ENCODE data around the gene ADCY4.

ADCY4 gene

DNA sequence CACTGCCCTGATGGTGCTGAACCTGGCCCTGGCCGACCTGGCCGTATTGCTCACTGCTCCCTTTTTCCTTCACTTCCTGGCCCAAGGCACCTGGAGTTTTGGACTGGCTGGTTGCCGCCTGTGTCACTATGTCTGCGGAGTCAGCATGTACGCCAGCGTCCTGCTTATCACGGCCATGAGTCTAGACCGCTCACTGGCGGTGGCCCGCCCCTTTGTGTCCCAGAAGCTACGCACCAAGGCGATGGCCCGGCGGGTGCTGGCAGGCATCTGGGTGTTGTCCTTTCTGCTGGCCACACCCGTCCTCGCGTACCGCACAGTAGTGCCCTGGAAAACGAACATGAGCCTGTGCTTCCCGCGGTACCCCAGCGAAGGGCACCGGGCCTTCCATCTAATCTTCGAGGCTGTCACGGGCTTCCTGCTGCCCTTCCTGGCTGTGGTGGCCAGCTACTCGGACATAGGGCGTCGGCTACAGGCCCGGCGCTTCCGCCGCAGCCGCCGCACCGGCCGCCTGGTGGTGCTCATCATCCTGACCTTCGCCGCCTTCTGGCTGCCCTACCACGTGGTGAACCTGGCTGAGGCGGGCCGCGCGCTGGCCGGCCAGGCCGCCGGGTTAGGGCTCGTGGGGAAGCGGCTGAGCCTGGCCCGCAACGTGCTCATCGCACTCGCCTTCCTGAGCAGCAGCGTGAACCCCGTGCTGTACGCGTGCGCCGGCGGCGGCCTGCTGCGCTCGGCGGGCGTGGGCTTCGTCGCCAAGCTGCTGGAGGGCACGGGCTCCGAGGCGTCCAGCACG lies 18.9 kb downstream of the ADCY4 start:
- DNase-seq (ENCODE audit: low read depth in 2 of 2), result no peak

- no peak for DNase-seq (ENCODE audit: low read depth in 2 of 2)
Measured at GRCh38 chr14:24315243-24315806, 19.5 kb downstream of the ADCY4 start.

DNA sequence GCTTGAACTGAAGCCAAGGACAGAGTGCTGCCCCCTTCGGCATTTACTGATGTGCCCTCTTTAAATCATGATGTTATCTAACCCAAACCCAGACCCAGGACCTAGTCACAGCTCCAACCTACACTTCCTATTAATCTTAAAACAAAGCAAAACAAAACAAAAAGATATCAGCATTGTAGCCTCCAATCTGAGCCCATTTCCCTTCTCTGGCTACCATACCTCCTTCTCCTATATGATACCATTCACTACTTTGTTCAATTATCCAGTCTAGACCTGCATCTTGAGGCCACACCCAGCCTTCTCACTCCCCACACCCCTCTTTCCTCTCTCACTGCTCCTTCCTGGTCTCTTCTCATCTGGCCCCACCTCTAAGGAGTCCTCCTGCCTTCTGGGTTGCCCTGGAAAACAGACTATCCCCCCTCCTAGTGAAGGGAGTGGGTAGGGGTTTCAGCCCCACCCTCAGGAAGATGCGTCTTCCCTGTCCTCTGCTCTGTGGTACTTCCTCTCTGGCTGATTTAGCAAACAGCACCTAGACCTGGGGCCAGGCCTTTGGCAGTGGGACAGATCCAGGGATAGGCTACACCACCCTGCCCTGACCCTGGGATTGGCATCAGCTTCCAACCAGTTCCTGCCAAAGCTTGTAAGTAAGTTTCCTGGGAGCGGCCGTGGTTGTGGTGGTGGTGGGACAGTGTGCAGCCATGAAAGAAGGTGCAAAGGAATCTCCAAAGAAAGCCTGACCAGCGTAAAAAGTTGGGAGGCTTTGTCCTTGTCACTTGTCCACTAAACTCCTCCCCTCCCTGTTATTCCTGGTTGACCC lies 20.3 kb downstream of the ADCY4 start:
- DNase-seq (ENCODE audit: low read depth in 2 of 2), result no peak

- DNase-seq (ENCODE audit: low read depth in 2 of 2), result no peak
Measured at GRCh38 chr14:24313913-24314312, 21.0 kb downstream of the ADCY4 start.

DNA sequence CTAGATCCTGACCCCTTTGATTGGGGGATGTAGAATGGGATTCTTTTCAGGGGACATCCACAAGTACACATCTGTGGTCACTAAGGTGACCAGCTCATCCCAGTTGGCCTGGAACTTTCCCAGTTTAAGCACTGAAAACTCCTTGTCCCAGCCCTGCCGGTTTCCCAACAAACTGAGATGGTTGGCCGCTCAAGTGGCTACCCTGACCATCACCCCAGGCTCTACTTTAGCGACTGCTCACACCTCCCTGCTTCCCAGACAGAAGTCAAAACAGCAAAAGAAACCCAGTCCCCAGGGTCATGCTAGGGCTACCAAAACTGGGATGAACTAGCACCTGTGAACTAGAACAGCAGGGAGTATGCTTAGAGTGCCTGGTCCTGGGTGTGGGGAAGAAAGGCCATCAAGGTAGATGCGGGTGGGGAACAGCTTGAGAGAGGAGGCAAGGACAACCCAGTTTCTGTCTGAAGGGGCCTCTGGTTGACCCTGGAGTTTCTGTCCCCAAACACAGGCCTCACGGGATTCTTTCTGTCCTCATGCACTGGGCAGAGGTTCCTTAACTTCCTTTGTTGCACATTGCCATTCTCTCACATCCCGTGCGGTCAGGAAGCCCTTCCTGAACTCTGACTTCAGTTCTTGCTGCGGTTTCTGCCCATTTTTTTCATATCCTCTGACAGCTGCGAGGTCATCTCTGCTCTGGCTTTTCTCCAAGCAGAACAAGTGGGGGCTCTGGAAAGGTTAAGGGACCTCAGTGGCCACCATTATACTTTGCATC lies 21.9 kb downstream of the ADCY4 start:
- DNase-seq (ENCODE audit: low read depth in 2 of 2), result no peak

DNA sequence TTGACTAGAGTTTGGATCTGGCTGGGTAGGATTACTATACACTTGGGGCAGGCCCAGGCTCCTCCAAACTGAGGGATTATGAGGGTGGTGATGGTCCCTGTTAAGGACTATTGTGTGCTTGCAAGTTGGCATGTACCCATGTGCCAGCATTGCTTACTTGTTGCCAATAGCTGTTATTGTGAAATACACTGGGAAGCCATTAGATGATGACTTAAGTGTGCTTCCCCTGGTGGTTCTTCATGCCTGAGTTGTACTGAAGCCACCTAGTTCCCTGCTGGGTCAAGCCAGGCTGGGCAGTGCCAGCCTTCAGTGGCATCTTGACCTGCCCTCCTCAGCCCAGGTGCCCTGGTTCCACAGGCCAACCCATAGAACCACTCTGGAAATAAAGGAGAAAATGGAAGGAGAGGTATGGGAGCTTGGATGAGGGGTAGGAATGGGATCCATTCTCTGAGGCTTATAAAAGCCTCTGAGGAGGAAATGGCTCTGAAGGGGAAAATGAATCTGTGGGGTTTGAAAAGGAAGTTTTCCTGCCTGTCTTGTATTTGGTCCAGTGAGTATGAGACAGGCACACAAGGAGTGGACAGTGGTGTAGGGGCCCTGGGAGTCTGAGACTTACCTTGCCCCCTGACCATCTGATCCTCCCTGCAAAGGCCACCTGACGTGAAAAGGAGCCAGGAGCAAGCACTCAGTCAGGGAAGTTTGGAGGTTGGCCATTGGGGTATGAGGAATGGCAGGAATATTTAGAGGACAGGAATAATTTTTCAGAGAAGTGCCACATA lies 22.8 kb downstream of the ADCY4 start:
- no peak for DNase-seq (ENCODE audit: low read depth in 2 of 2)

- DNase-seq (ENCODE audit: low read depth in 2 of 2), result no peak
Measured at GRCh38 chr14:24310646-24311604, 23.9 kb downstream of the ADCY4 start, which contains the start of gene LTB4R. LTB4R (plus strand) TSS chr14:24311502; CDS start chr14:24315652, 4,150 bp downstream.

GRCh38 chr14:24310265-24310645 lies 24.6 kb downstream of the ADCY4 start:
- DNase-seq (ENCODE audit: low read depth in 2 of 2), result no peak

DNA sequence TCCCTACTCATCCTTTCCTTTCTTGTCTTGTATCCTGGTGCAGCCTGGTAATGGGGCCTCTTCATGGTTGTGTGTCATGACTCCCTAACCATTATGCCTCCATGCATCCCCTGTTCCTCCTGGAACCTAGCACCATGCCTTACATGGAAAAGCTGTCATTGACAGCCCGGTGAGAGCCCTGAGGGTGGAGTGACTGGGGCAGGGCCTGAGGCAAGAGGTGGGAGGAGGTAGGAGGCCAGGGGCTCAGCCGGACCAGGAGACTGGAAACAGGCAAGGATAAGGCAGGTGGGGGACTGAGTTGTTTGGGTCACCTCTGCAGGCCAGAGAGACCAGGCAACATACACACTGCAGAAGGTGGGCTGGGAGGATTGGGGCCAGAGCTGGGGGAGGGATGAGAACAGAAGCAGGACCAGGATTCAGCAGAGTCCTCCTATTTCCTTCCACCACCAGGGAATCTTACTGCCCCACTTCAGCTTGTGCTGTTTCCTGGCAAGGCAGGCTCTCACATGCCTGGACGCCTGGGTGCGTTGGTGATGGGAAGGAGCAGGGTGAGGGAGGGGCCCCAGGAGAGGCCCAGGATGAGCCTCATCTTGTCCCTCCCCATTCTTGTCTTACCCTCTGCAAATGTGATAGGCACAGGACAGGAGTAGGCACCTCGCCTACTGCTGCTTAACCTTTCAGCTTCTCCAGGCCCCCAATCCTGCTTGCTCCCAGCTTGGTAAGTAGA lies 25.2 kb downstream of the ADCY4 start, which contains the start of gene LTB4R2:
LTB4R2 (plus strand) TSS at position 603 of the 727 bp plus-strand sequence. CDS start 525 bp downstream, outside the sequence.
- DNase-seq (ENCODE audit: low read depth in 2 of 2), result no peak

GRCh38 chr14:24308342-24309124 lies 26.3 kb downstream of the ADCY4 start:
- DNase-seq (ENCODE audit: low read depth in 2 of 2), result no peak

DNA sequence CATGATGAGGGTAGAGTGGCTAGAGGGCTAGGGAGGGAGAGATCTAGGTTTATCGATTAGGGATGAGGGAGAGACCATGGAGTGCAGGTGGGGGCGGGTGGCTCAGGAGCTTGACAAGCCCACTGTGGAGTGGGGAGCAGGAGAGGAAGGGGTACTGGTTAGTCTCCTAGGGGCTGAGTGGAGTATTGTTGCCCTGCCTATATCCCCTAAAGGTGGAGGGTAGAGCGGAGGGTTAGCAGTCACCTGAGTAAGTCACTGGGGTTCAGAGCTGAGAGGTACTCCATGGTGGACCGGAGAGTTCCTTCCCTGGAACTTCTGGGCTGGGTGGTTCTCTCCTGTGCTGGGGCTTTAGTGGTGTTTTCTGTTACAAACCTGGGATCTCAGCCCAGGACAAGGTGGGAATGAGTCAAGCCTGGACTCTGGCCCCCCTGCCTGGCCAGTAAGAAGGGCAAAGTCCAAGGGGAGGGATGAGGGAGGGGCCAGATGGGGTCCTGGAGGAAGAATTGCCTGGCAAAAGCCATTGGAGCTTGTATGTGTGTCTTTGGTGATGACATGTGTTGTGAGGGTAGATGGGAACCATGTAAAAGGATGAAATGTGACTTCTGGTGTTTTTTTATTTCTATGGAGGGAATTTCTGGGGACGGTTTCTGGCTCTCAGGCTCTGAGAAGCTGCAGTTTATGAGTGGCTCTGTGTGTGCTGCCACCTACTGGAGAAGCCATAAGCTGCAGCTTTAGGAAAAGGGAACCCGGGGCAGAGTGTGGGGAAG lies 27.1 kb downstream of the ADCY4 start, which contains the start of gene CIDEB:
CIDEB (minus strand) TSS at position 403 of the 767 bp plus-strand sequence; CDS start at position 284, 119 bp downstream.
- peak in 1 of 2 experiments; percentile 24 for DNase-seq (ENCODE audit: low read depth in 2 of 2)

DNA sequence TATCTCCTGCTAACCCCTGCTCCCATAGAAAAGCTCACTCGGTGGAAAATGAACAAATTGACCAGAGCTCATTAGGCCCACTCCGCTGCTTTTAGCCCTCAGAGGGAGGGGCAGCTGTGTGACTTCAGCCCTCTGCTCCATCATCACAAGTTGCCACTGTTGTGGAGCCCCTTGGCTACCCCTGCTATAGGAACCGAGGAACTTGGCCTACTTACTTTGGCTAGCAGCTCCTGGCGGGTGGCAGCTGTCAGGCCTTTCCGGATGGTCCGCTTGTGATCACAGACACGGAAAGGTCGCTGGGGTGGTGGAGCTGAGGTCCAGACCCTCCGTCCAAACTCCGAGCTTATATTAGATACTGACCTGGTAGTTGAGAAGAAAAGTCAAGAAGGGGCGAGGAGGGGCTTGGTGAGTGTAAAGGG lies 27.7 kb downstream of the ADCY4 start:
- no peak for DNase-seq (ENCODE audit: low read depth in 2 of 2)

- no peak for DNase-seq (ENCODE audit: low read depth in 2 of 2)
Measured at GRCh38 chr14:24304019-24304387, 30.9 kb downstream of the ADCY4 start.

DNA sequence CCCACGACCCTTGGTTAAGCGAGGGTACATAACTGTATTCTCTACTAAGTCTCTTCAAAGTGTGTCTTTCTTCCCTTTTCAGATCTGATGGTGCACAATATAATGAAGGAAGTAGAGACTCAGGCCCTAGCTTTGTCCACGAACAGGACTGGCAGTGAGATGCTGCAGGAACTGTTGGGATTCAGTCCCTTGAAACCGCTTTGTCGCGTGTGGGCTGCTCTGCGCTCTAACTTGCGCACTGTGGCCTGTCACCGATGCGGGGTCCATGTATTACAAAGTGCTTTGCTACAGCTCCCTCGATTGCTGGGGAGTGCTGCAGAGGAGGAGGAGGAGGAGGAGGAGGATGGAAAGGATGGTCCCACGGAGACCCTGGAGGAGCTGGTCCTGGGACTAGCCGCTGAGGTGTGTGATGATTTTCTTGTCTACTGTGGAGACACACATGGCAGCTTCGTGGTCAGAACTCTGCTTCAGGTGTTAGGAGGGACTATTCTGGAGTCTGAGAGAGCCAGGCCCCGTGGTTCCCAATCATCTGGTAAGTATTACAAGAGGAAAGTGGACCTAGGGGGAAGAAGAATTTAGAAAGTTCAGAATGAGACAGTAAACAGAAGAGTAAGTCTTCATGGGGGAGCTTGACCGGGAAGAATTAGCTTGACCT lies 34.4 kb downstream of the ADCY4 start:
- DNase-seq (ENCODE audit: low read depth in 2 of 2), result no peak

DNA sequence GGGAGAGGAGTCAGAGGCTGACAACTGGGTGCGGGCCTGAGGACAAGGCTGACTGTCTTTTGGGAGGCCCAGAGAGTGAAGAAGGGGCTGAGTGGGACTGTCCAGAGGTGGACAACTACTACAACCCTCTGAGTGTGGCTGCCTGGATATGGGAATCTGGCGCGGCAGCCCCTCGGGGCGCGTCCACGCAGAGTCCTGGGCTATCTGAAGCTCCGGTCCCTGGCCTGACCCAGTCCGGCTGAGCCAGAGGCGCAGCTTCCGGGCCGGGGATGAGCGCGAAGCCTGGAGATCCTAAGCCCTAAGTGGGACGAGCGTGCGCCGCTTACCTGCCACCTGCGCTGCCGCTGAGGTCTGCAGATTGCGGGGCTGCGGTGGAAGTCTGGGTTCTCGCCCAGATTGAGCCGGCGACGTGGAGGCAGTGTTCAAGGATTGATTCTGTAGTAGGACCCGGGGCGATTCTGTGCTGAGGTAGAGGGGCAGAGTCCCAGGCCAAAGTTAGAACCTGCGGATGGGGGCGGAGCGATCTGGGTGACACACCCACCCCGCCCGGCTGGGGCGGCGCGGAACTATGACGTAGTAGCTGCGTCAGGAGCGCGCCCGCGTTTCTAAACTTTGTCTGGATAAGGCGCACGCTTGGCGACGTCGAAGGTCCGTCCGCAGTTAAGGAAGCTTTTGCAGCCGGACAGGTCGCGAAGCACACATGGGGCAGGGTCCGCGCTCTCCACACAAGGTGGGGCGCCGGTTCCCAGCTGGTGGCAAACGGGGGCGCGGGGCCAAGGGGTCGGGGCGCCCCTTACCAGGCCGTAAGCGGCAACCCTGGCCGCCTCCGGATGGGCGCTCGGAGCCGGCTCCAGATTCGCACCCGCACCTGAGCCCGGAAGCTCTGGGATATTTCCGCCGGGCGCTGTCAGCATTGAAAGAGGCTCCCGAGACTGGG lies 35.3 kb downstream of the ADCY4 start, which contains the start of the genes DHRS1 and NOP9:
DHRS1 (minus strand) TSS at position 526 of the 937 bp plus-strand sequence. CDS start 674 bp downstream, outside the sequence.
NOP9 (plus strand) TSS at position 596 of the 937 bp plus-strand sequence; CDS start at position 701, 105 bp downstream.
- DNase-seq (ENCODE audit: low read depth in 2 of 2), result peak; percentile 61 to 67

Measured in fibroblast of skin of left quadriceps (primary cell).